GM19193 (cell line): ENCODE measurements around the gene CSF3.

Experiments used
- POLR2A ChIP-seq: IDR thresholded peaks from 4 replicates; pipeline ENCODE4 v1.6.1; 2011; ENCODE audit not compliant: insufficient read depth, insufficient read length; ENCODE audit errors: extremely low read depth

The CSF3 gene

GRCh38 chr17:39988206-39988810 lies 26.9 kb upstream of the CSF3 start:
- TF ChIP-seq POLR2A: no peak

GRCh38 chr17:39994448-39994847 lies 20.8 kb upstream of the CSF3 start:
- TF ChIP-seq POLR2A: no peak

DNA sequence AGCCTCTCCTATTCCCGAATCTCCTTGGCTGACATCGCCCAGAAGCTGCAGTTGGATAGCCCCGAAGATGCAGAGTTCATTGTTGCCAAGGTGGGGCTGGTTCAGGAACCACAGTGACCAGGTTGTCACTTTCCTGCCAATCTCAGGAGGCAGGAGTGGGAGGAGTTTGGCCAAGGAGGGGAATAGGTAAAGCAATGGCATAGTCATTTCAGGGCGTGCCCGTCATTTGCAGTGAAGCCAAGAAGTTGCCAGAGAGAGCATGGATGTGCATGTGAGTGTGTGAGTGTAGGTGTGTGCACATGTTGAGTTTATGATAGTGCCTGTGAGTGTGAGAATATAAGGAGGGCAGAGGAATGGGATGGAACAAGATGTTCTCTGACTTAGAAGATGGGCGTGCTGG lies 19.8 kb upstream of the CSF3 start:
- TF ChIP-seq POLR2A: no peak

- TF ChIP-seq POLR2A: no peak
Observed at GRCh38 chr17:39996162-39996561, 19.1 kb upstream of the CSF3 start.

DNA sequence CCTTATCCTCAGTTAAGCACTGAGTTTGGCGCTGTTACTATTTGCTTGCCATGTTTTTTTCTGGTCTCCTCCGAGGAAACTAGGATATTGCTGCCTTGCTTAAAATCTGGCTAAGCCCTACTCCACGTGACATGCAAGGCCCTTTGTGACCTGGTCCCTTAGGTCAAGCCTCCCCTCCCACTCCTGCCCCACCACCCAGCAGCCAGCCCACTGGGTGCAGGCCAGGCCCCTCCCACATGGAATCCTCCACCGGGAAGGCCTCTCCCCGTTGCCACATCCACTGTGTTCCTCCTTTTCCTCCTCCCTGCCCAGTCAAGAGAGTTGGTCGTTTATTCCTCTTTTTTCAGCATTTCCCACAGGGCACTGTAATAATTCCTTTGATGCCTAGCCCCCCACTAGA lies 18.4 kb upstream of the CSF3 start:
- no peak for TF ChIP-seq POLR2A

DNA sequence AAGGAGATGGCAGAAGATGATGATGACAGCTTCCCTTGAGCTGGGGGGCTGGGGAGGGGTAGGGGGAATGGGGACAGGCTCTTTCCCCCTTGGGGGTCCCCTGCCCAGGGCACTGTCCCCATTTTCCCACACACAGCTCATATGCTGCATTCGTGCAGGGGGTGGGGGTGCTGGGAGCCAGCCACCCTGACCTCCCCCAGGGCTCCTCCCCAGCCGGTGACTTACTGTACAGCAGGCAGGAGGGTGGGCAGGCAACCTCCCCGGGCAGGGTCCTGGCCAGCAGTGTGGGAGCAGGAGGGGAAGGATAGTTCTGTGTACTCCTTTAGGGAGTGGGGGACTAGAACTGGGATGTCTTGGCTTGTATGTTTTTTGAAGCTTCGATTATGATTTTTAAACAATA lies 17.7 kb upstream of the CSF3 start:
- no peak for TF ChIP-seq POLR2A

GRCh38 chr17:39999067-39999466 lies 16.2 kb upstream of the CSF3 start:
- no peak for TF ChIP-seq POLR2A

DNA sequence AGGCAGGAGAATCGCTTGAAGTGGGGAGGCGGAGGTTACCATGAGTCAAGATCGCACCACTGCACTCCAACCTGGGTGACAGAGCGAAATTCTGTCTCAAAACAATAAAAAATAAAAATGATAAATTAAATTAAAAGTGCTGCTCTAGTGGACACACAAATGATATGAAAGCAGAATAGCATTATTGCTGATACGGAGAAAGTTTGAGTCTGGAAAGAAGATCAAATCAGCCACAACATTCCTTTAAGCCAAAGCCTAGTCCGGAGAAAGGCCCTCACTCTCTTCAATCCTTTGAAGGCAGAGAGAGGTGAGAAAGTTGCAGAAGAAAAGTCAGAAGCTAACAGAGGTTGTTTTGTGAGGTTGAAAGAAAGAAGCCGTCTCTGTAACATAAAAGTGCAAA lies 15.1 kb upstream of the CSF3 start:
- TF ChIP-seq POLR2A: no peak

DNA sequence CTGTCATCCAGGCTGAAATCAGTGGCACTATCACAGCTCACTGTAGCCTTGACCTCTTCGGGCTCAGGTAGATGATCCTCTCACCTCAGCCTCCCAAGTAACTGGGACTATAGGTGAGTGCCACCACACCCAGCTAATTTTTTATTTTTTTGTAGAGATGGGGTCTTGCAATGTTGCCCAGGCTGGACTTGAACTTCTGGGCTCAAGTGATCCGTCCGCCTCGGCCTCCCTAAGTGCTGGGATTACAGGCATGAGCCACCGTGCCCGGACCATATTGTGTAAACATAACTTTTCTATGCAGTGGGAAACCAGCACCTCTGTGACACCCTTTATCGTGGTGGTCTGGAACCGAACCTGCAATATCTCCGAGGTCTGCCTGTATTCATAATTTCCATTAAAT lies 11.2 kb upstream of the CSF3 start:
- TF ChIP-seq POLR2A: no peak

DNA sequence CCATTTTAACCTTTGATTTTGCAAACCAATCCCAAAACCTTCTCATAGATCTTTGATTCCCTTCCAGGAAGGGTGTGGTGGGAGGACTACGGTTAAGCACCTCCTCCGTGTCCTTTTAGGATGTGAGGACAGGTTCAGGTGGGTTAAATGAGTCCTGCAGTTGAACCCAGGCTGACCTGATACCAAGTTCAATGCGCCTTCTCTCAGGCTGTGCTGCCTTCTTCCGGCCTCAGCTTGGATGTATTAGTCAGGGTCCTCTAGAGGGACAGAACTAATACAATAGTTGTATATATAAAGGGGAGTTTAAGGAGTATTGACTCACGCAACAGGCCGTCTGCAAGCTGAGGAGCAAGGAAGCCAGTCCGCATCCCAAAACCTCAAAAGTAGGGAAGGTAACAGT lies 10.5 kb upstream of the CSF3 start:
- no peak for TF ChIP-seq POLR2A

- no peak for TF ChIP-seq POLR2A
Observed at GRCh38 chr17:40005520-40005919, 9.7 kb upstream of the CSF3 start.

DNA sequence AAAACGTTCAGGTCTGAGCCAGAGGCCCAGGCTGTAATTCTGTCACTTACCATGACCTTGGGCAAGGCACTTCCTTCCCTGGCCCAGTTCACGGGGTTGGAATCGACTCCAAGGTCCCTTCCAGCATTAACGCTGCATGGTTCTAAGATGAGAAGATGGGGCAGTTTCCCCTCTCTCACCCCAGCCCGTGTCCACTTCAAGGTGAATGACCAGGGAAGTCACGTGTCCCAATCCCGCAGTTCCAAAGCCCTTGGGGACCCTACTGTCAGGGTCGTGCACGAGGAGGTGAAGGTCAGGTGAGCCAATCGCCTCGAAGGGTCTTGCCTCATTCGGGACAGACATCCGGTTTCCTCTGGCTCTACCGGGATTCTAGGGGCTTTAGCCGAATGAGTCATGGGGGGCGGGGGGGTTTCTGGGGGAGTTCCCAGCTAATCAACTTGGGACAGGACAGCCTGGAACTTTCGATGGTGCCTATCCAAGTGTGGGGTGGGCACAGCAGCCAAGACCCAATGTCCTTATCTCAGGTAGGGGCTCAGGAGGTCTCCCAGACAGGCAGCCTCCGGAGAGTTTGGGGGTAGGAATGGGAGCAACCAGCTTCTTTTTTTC lies 762 bp upstream of the CSF3 start:
- TF ChIP-seq POLR2A: no peak

GRCh38 chr17:40015998-40016985 lies 1.1 kb downstream of the CSF3 start:
- no peak for TF ChIP-seq POLR2A

GRCh38 chr17:40017422-40018080 lies 2.3 kb downstream of the CSF3 start:
- TF ChIP-seq POLR2A: no peak
